Inflammatory macrophage (primary cell): Measurements from ENCODE around the gene UNC119.

Experiments used
- DNase-seq, 2 donors: peaks; one replicate each; pipeline ENCODE4 v3.0.0-alpha.2; 2020 to 2022

Gene UNC119

DNA sequence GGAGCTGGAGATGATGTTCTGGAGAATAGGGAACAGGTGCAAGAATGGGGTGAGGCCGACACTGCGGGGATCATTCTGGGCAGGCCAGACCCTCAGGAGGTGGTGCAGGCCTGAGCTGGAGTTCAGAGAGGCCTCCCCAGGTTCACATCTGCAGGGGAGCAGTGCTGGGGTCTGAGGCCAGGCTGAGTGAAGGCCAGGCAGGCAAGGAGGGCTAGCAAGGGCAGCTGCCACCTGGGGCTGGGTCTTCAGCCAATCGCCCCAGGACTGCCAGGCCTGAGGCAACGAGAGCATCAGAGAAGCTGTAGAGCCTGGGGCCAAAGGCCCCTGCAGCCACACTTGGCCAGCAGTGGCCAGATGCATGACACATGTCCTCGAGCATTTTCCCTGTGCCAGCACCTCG lies 31.7 kb downstream of the UNC119 start:
- no peak for DNase-seq

DNA sequence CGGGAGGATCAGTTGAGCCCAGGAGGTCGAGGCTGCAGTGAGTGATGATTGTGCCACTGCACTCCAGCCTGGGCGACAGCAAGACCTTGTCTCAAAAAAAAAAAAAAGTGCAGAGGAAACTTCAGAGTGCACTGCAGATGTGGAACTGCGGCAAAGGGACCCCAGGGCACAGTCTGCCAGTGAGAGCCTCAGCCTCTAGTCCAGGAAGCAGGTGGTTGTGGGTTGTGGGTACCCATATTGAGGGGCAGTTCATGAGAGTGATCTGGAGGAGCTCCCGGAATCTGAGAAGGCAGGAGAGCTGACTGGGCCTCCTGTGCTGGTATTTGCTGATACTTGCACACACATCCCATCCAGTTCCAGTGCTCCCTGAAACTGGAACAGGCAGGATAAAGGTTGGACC lies 33.2 kb downstream of the UNC119 start:
- DNase-seq = no peak

DNA sequence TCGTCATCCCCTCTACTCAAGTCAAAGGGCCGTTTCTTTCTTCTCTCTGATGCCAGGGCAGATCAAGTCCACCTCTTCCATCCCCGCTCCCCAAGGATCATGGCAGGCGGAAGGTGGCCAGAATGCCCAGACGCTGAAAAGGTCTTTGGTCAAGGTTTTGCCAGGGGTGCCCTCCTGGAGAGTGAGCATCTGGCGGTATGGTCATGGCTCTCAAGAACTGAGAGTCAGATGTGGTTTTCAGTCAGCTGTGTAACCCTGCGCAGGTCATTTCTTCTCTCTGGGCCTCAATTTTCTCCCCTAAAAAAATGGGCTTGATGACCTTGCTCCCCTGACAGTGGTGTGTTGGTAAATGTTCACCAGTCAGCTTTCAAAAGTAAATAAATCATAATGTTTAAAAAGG lies 33.8 kb downstream of the UNC119 start:
- DNase-seq = no peak

DNA sequence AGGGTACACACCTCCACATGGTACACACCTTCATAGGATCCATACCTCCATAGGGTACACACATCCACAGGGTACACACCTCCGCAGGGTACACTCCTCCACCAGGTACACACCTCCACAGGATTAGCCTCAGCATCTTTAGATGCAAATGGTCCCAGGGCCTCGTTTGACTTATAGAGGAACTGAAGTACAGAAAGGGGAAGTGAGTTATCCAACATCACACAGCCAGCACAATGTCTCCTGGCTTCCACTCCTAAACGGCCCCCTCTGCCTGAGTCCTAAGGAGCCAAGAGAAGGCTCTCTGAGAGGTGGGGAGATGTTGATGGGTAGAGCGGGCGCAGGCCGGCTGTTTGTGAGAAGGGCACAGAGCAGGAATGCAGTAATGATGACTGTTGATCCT lies 34.3 kb downstream of the UNC119 start:
- DNase-seq = peak; percentile 56 to 64

DNA sequence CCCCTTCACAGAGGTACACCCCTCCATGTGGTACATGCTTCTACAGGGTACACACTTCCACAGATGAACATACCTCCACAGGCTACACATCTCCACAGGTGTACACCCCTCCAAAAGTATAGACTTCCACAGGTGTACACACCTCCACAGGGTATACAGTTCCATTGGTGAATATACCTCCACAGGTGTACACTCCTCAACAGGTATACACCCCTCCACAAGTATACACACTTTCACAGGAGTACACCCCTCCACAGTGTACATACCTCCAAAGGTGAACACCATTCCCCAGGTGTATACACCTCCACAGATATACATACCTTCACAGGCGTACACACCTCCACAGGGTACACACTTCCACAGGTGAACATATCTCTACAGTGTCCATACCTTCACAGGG lies 36.9 kb downstream of the UNC119 start:
- no peak for DNase-seq

DNA sequence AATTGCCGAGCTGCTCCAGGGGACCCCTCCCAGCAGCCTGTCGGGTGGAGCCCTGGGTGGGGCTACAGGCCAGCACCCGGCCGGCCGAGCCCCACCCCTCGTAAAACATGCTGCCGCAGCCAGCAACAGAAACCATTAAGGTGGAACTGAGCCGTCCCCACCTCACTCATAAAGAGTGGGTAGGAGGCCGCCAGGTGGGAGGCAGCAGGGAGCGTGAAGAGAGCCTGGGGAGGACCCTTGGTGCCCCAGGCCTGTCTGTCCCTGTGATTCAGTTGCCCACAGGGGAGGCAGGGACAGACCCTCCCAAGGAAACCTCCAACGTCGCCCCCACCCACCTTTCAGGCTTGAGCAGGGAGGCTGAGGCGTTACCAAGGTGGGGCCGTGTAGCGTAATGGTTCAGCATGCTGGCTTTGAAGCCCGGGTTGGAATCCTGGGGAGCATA lies 37.8 kb downstream of the UNC119 start:
- DNase-seq = no peak

DNA sequence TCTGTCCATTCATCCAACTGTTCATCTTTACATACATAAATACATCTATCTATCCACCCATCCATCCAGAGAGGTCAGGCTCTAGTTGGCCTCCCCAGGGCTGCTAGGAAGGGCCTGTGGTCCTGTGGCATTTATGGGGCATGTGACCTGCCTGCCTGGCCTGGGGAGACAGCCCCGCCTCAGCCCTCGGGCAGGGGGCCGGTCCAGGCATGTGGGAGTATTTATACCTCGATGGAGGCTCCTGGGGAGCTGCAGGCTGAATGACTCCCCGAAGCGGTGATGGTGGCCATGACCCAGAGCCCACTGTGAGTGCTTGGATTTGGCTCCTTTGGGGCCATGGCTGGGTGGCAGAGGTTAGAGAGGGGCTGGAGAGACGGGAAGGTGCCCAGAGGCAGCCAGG lies 38.9 kb downstream of the UNC119 start:
- DNase-seq = no peak

DNA sequence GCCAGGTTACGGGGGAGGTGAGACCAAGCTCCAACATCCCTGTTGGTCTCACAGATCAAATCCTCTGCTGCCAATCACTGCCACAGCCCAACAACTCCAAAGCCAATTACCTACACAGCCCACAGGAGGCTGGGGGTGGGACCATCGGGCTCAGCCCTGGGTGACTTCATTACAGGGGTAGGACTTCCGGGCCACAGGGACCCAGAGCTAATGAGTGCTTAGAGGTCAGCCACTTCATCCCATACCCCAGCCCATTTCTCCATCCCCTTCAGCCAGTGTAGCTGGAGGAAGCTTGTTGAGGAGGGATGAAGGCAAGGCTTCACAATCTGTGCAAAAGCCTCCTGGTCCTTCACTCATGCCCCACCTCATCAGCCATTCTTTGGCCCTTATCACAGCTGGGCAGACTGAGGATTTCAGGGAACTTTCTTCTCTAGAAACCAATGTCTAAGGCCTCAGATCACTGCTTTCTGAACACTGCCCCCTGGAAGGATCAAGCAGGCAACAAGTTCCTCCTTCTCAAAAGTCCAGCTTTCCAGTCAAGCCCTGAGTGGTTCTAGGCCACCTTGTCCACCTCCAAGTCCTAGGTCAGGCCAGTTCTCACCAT lies 40.5 kb downstream of the UNC119 start:
- no peak for DNase-seq

DNA sequence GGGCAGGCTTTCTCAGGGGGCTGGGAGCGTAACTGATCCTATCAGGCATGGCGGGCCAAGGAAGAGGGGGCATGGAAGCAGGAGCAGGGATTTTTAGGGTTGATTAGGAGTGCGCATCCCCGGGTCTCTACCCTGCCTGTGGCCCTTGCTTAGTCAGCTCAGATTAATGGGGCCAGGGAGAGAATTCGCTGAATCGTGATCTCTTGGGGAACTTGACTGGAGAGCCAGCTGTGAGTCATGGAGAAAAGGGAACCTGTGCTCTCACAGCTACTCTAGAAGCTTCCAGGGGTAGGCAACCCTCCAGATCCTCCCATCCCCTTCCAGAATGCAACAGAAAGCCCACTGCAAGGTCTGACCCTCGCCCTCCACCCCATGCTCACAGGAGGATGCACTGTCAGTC lies 42.6 kb downstream of the UNC119 start:
- peak; percentile 77 to 80 for DNase-seq

DNA sequence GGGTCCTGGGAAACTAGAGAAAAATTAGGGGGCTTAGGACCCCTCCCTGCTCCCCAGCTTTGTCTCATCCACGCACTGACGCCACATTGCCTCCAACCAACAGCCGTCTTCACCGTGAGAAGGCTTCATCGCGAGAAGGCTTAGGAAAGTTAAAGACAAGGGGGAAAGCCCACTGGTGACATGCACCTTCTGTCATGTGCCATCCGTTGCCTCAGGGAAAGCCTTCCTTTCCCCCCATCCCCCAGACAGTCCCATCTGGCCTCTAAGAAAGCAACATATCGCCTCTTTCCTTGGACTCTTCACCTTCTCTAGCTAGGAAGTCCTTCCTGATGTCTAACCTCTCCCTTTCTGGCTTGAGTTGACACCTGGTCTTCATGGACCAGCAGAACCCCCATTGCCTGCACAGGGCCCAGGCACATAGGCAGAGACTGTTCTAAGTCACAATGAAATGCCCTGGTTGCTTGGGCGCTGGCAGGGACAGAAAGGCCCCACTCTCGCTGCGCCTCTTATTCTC lies 44.2 kb downstream of the UNC119 start:
- no peak for DNase-seq

DNA sequence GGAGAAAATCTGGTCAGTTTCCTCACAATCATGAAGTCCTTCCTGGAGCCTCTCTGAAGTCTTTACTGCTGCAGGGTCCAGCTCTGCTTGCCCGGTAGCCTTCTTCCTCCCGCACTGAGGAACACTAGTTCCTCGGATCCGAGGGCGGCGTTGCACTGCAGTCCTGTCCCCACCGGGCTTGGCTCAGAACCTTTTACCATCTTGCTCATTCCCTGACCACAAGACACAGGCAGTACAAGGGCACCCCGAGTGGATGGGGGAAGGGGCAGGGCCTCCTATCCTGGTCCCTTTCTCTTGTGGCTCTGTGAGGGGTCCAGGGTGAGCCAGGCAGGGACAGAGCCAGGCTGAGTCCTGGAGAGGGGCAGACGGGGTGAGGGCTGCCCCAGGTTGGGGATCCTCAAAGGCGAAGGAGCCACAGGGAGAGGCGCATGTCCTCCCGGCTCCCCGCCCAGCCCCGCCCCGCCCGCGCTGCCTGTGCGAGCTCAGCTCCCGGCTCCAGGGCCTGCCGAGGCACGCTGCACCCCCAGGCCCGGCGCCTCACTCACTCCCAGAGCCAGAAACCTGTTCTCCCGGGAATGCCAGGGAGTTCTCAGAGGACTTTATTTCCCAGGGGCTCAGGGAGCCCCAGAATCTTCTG lies 44.7 kb downstream of the UNC119 start:
- no peak for DNase-seq

DNA sequence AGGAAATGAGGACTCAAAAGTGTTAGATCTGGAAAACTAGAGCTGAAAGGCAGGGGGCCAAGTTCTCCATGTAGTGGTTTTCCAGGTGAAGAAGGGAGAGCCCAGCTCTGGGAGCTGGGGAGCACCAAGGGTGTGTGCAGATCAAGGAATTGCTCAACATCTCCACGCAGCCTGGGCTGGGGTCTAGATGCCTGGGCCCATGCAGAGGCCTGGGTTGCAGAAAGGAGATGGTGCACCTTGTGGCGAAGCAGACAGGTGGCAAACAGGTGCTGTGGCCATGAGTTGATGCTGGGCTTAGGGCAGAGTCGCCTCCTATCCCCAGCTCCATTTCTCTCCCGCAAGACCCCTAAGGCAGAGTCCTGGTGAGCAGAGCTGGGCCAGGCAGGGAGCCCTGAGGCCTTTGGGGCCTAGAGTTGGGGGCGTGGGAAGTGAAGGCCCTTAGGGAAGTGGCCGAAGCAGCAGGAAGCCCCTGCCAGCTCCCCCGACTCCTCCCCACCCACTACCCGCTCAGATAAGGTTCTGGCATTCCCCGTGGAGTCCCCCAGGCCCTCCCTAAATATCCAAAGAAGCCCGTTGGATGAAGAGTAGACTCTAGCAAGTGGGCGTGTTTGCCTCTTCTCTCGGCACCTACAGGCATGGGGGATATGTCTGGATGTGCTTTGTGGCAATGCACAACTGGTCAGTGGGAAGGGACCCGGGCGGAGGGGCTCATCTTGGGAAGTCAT lies 45.5 kb downstream of the UNC119 start:
- no peak for DNase-seq

DNA sequence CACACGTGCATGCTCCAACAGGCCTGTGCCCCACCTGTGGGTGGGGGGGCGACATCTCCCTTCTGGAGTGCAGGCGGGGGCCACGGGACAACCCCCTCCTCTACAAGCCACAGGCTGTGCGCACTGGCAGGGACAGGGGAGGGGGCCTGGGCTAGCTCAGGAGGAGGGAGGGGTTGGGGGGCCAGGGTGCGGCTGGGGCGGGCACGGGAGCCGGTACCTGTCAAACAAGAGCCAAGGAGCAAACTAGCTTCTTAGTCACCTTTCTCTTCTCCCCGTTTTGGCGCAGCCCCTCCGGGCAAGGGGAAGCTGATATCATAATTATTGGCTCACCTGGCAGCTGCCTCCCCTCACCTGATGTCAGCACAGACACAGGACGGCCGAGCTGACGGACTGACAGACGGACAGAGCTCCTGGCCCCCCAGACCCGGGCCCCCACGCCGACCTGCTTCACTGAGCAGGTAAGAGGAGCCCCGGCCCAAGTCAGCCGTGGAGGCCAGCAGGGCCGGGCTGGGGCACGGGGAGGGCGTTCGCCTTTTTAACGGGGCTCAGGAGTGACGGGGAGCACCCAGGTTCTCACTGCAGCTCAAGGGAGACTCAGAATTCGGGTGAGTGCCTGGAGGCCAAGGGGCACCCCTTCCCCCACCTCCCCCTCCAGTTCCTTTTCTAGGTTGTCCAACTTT lies 46.3 kb downstream of the UNC119 start, which contains the start of gene FOXN1:
Gene FOXN1, plus strand, starts transcription at position 363 of the 680 bp plus-strand sequence. CDS start 17,622 bp downstream, outside the sequence.
- DNase-seq = no peak

DNA sequence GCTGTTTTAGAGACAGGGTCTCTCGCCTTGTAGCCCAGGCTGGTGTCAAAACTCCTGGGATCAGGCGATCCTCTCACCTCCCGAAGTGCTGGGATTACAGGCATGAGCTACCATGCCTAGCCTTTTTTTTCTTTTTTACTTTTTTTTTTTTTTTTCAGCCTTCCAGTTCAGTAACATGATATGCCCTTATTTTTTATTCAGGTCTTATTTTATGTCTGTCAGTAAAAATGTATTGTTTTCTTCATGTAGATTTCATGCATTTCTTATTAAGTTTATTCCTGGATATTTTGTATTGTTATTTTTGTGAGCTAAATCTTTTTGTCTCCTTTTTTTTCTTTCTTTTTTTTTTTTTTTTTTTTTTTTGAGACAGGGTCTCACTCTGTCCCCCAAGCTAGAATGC lies 49.0 kb downstream of the UNC119 start:
- no peak for DNase-seq

DNA sequence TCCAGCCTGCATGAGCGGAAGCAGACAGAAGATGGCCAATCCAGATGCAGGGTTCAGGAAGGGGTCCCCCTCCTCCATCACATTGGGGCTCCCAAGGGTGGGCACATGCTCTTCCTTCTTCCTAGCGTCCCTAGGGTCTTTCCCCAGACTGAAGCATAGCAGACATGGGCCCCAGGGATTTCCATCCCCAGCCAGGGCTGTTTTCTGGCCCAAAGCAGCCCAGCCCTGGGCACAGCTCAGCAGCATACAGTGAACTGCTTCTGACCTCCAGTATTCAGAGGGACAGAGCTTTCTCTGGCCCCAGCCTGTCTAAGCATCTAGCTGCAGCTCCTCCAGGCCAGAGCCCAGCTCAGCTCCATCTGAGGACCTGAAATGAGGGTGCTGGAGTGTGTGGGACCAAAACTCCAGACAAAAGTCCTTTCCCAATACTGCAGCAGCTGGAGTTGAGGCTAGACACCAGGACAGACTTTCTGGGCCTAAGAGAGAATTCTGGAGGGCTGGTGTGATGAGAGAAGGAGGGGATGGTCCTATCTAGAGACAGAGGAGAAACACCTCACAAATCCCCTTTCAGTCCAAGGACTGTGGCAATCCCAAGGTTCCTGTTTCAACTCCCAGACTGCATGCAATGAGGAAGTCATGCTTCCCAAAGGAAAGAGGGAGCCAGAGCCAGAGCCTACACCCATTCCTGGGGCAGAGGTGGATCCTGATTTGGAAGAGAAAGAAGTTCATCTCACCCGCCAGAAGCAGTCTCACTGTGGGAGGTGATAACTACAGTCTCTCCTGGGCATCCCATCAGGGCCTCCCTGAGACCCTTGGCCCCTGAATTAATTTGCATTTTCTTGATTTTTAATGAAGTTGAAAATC lies 50.8 kb downstream of the UNC119 start:
- DNase-seq = no peak

DNA sequence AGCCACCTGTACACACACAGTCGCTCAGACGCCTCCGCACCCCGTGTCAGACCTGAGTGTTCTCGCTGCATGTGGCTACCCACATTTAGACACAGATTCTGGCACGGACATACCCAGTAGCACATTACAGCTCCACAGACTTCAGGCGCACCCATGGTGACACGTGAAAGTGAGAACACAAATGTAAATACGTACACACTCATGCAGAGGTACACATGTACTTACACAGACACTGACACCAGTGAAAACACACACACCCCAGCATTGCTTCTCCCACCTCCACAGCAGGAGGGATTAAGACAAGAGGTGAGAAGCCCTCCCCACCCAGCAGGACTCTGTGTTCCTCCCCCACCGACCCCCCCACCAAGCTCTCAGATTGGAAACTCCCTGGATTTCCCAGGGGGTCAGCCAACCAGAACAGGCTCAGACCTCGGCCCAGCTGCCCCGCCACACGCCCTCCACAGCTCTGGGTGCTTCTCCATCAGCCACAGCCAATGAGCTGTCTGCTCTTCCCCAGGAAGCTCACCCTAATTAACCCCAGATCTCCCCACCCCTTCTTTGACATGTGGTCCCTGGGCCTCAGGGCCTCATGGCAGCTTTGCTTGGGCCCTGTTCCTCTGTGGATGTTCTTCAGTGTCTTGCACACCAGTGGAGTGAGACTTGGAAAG lies 51.6 kb downstream of the UNC119 start:
- DNase-seq = peak in 1 of 2 donors; percentile 8

DNA sequence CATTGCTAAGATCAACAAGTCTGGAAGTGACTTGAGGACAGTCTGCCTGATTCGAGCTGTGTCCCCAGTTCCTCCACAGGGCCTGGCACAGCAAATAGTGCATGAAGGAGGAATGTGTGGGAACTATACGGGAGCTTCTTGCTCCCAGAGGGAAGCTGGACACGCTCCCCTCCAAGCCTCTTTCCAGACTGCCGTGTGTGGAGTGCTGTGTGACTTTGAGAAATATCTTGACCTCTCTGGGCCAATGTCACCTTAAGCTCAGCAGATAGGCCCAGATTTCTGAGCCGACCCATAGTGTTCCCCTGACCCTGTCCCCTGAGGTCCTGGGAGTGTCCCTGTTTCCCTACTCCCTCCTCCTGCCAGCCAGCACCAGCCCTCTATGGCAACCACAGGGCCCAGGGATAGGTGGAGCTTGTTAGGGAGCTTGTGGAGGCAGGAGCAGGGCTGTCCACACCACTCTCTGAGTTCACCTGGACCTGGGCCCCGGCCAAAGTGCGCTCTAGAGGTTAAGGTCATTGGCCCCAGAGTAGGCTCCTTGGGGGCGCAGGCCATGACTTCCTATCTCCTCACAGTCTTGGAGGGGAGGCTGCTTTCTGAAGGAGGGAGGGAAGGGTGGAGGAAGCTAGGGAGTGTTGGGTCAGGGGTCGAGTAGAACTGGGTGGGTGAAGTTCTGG lies 52.6 kb downstream of the UNC119 start:
- no peak for DNase-seq

DNA sequence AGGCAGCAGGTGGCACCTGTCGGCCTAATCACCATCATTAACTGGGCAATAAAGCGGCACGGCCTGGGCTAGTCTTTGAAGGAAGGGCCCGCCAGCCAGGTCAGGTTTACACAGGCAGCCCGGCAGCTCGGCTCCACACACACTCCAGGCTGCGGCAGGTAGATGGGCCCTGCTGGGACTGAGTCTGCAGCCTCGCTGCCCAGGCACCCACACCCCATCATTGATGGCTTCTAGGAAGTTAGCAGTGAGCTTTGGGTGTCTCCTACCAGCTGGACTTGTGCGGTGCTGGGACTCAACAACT lies 53.1 kb downstream of the UNC119 start:
- no peak for DNase-seq

DNA sequence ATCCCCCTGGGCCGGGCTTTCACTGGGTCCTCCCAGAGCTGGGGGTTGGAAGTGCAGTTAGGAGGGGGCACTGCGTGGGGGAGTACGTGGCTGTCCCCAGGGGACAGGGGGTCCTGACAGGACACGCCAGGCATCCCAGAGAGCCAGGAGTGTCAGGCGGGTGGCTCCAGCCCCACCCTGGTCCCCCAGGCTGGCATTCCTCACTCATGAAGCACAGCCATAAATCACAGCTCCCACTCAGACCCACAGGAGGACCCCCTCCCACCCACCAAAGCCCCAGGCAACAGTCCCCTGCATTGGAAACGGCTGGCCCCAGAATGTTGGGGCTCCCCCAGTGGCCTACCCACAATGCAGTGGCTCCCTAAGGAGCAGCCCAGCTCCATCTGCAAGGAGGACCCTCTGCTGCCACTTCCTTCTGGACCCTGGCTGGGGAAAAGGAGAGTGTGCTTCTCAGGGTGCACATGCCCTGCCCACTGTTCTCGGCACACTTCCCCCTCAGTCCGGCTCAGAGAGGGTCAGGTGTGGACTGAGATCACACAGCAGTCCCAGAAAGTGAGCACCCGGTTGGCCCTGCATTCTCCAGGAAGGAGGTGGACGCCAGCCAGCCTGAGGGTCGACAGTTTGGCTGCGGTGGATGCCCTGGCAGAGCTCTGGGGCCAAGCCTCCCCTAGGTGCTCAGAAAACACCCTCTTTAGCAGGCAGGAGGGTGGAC lies 53.6 kb downstream of the UNC119 start:
- DNase-seq = no peak

DNA sequence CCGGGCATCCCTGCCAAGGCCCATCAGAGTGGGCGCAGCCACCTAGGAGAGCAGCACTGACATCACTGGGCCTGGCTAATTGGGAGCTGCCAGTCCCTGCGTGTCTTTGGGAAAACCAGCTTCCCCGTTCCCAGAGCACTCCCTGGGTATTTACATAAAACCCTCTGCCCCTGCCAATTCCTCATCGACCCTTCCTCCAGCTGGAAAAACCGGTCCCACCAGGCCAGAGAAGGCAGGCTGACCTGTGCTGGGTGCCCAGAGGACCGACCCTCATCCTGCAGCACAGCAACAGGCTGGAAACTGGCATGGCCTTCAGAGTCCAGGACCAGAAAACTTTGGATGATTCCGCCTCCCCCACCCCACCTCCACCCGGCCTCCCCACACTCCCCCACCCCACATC lies 54.5 kb downstream of the UNC119 start:
- DNase-seq = no peak
